Activated T-cell treated with anti-CD3 and anti-CD28 coated beads, Interleukin-2, amount 50 U/mL, for 72 hours (primary cell): ENCODE measurements around the gene VPS13D. TPM values are rescaled to one million over a fixed set of nuclear protein-coding genes. Genes with fewer than 3 reads are reported as not detected.
"Not testable (repeated sequence)": the region's sequence is repeated elsewhere in the genome, so short reads cannot be mapped to it uniquely, and the experiment has no call there.

Source experiments
- ATAC-seq, 2 donors: fragments of 150-1000 bp; cut with Tn5 transposase; replicated peaks in 1 of 2; 2 replicates each; pipeline ENCODE4 v1.10.0; 2021; ENCODE audit warnings: moderate library complexity in 2 of 2, mild to moderate bottlenecking in 1 of 2
- DNase-seq, 2 donors: peaks; one replicate each; pipeline ENCODE4 v3.0.0; 2021 to 2022; ENCODE audit warnings: mixed read lengths in 1 of 2
- H3K27ac Mint-ChIP-seq: one replicate; pipeline ENCODE4 v1.8.0; 2022; ENCODE audit warnings: mild to moderate bottlenecking, moderate library complexity, mixed read lengths
- H3K27me3 Mint-ChIP-seq: one replicate; pipeline ENCODE4 v1.8.0; 2022; ENCODE audit warnings: low read depth, mixed read lengths
- H3K36me3 Mint-ChIP-seq, 2 donors: one replicate each; pipeline ENCODE4 v1.8.0; 2022; ENCODE audit warnings: mixed read lengths in 2 of 2, mild to moderate bottlenecking in 1 of 2; ENCODE audit not compliant: insufficient read depth in 2 of 2
- H3K4me1 Mint-ChIP-seq: one replicate; pipeline ENCODE4 v1.8.0; 2022; ENCODE audit warnings: low read depth, mixed read lengths
- H3K4me3 Mint-ChIP-seq, 2 donors: one replicate each; pipeline ENCODE4 v1.8.0; 2022; ENCODE audit warnings: mild to moderate bottlenecking in 2 of 2, mixed read lengths in 2 of 2, moderate library complexity in 2 of 2
- H3K9me3 Mint-ChIP-seq, 2 donors: one replicate each; pipeline ENCODE4 v1.8.0; 2022; ENCODE audit warnings: mixed read lengths in 2 of 2
- total RNA-seq, 2 donors: library from RNA; stranded (reverse); gene quantifications; one replicate each; pipeline ENCODE4 v1.2.3, GENCODE V29; 2022

VPS13D gene
- total RNA-seq, 2 donors from 2014 or later = 36.0 to 40.5 TPM

GRCh38 chr1:12203216-12204007 is 26.4 kb upstream of the VPS13D start:
- H3K4me3 Mint-ChIP-seq = peak overlapping the region; percentile 20 to 43
- peaks cover 50% of the 10 kb centered on the region for H3K4me1 Mint-ChIP-seq
- no peak for ATAC-seq
- H3K36me3 Mint-ChIP-seq = peaks cover 9 to 13% of the 10 kb centered on the region in 2 donors
- no peak for DNase-seq
- no peaks in the 10 kb centered on the region for H3K9me3 Mint-ChIP-seq
- no peaks in the 10 kb centered on the region for H3K27me3 Mint-ChIP-seq
- H3K27ac Mint-ChIP-seq = peak overlapping the region; percentile 86

DNA sequence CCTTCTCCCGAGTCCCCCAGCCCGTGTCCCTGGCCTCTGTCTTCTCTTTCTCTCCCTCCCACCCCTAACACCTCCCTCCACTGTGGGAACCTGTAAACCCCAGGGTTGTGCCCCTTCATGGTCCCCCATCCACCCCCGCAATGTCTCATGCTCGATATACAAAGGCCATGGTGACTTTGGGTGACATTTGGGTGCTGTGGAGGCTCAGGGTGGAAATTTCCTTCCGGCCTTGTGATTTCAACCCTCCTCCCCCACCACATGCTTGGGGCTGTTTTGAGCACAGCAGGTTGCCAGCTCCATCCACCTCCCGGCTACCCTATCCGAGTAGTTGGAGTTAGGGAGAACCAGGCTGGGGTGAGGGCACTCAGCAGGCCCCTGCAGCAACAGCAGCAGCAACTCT is 25.7 kb upstream of the VPS13D start:
- DNase-seq = peak; percentile 48 to 65
- peak; percentile 63 to 66 for ATAC-seq
- Mint-ChIP-seq H3K36me3 (peaks cover 9 to 13% of the 10 kb centered on the region in 2 donors), H3K4me3 (peak overlapping the region; percentile 20 to 43), H3K27me3 (no peaks in the 10 kb centered on the region), H3K9me3 (no peaks in the 10 kb centered on the region), H3K4me1 (peaks cover 50% of the 10 kb centered on the region), H3K27ac (peak overlapping the region; percentile 86)

GRCh38 chr1:12204754-12205658 is 24.8 kb upstream of the VPS13D start:
- peaks cover 57% of the 10 kb centered on the region for H3K4me1 Mint-ChIP-seq
- no peak overlapping the region for H3K4me3 Mint-ChIP-seq
- no peak for DNase-seq
- H3K27ac Mint-ChIP-seq = peak overlapping the region; percentile 86
- no peaks in the 10 kb centered on the region for H3K9me3 Mint-ChIP-seq
- no peak for ATAC-seq
- H3K27me3 Mint-ChIP-seq = no peaks in the 10 kb centered on the region
- H3K36me3 Mint-ChIP-seq = peaks cover 9 to 13% of the 10 kb centered on the region in 2 donors

DNA sequence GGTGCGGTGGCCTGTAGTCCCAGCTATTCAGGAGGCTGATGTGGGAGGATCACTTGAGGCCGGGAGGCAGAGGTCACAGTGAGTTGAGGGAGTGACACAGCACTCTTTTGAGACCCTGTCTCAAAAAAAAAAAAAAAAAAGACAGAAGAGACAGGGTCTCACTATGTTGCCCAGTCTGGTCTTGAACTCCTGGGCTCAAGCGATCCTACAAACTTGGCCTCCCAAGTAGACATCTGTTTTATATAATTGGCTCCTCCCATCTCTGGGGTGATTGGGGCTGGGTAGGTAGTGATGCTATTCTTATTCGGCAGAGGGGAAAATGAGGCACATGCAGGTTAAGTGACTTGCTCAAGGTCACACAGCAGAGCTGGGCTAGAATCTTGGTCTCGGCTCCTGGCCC is 23.6 kb upstream of the VPS13D start:
- Mint-ChIP-seq H3K27ac (no peak overlapping the region), H3K36me3 (peaks cover 9 to 13% of the 10 kb centered on the region in 2 donors), H3K9me3 (no peaks in the 10 kb centered on the region), H3K4me1 (peaks cover 60% of the 10 kb centered on the region), H3K27me3 (no peaks in the 10 kb centered on the region), H3K4me3 (no peak overlapping the region)
- no peak for DNase-seq
- ATAC-seq = no peak

- no peak overlapping the region for H3K4me3 Mint-ChIP-seq
- H3K4me1 Mint-ChIP-seq = peaks cover 60% of the 10 kb centered on the region
- ATAC-seq = no peak
- no peaks in the 10 kb centered on the region for H3K27me3 Mint-ChIP-seq
- no peak for DNase-seq
- H3K9me3 Mint-ChIP-seq = no peaks in the 10 kb centered on the region
- no peak overlapping the region for H3K27ac Mint-ChIP-seq
- H3K36me3 Mint-ChIP-seq = peaks cover 7 to 13% of the 10 kb centered on the region in 2 donors
Observed at GRCh38 chr1:12206792-12207424, 22.9 kb upstream of the VPS13D start.

- H3K9me3 Mint-ChIP-seq = no peaks in the 10 kb centered on the region
- H3K27ac Mint-ChIP-seq = no peak overlapping the region
- no peaks in the 10 kb centered on the region for H3K27me3 Mint-ChIP-seq
- peaks cover 7% of the 10 kb centered on the region in 2 donors for H3K36me3 Mint-ChIP-seq
- no peak overlapping the region for H3K4me3 Mint-ChIP-seq
- no peak for ATAC-seq
- DNase-seq = no peak
- peaks cover 47% of the 10 kb centered on the region for H3K4me1 Mint-ChIP-seq
Observed at GRCh38 chr1:12208271-12208670, 21.6 kb upstream of the VPS13D start.

GRCh38 chr1:12208764-12209494 is 20.9 kb upstream of the VPS13D start:
- H3K9me3 Mint-ChIP-seq = no peaks in the 10 kb centered on the region
- H3K36me3 Mint-ChIP-seq = peaks cover 7% of the 10 kb centered on the region in 2 donors
- H3K4me1 Mint-ChIP-seq = peaks cover 40% of the 10 kb centered on the region
- ATAC-seq (peak; percentile 73 to 77), DNase-seq (peak; percentile 84 to 90)
- H3K27ac Mint-ChIP-seq = peak overlapping the region; percentile 8
- H3K27me3 Mint-ChIP-seq = no peaks in the 10 kb centered on the region
- H3K4me3 Mint-ChIP-seq = no peak overlapping the region

DNA sequence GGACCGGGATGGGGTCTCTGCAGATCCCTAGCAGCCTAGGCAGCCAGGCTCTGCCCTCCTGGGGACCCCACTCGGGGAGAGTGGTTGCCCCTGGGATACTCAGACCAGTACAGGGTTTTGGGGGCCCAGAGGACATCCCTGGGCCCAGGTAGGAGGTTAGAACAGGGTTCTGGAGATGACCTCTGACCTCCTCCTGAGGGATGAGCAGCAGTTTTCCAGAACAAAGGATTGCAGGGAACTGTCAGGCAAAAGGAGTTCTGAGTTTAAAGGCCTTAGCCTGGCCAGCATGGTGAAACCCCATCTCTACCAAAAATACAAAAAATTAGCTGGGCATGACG is 20.4 kb upstream of the VPS13D start:
- Mint-ChIP-seq H3K4me1 (peaks cover 35% of the 10 kb centered on the region), H3K4me3 (no peak overlapping the region), H3K27me3 (no peaks in the 10 kb centered on the region), H3K27ac (no peak overlapping the region), H3K9me3 (no peaks in the 10 kb centered on the region), H3K36me3 (peaks cover 7% of the 10 kb centered on the region in 2 donors)
- peak in 1 of 2 donors; percentile 3 for ATAC-seq
- no peak for DNase-seq

GRCh38 chr1:12215118-12215961 is 14.5 kb upstream of the VPS13D start:
- Mint-ChIP-seq H3K36me3 (no peaks in the 10 kb centered on the region), H3K27ac (no peak overlapping the region), H3K4me1 (peaks cover 8% of the 10 kb centered on the region), H3K9me3 (no peaks in the 10 kb centered on the region), H3K4me3 (no peak overlapping the region), H3K27me3 (no peaks in the 10 kb centered on the region)
- no peak for DNase-seq
- no peak for ATAC-seq

- DNase-seq (no peak), ATAC-seq (no peak)
- H3K4me1 Mint-ChIP-seq = no peaks in the 10 kb centered on the region
- peaks cover 0 to 4% of the 10 kb centered on the region in 2 donors for H3K9me3 Mint-ChIP-seq
- peaks cover 4 to 6% of the 10 kb centered on the region in 2 donors for H3K36me3 Mint-ChIP-seq
- H3K4me3 Mint-ChIP-seq = no peak overlapping the region
- no peaks in the 10 kb centered on the region for H3K27me3 Mint-ChIP-seq
- H3K27ac Mint-ChIP-seq = no peak overlapping the region
Observed at GRCh38 chr1:12219800-12220199, 10.0 kb upstream of the VPS13D start.

DNA sequence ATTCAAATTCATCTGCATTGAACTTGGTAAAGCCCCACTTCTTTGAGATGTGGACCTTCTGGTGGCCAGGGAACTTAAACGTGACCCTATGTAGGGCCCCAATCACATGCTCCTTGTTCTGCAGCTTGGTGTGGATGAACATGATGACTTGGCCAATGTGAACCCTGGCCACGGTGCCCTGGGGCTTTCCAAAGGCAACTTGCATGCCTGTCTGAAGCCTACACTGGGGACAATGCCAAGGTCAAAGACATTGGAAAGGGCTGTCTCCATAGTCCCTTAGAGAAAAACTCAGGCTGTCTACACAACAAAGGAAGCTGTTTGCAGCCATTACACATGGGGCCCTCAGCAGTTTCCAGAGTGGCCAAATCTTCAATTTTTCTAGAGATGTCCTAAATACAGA is 8.9 kb upstream of the VPS13D start:
- Mint-ChIP-seq H3K27me3 (no peaks in the 10 kb centered on the region), H3K9me3 (peaks cover 0 to 4% of the 10 kb centered on the region in 2 donors), H3K4me1 (no peaks in the 10 kb centered on the region), H3K36me3 (peaks cover 4 to 6% of the 10 kb centered on the region in 2 donors), H3K4me3 (no peak overlapping the region), H3K27ac (no peak overlapping the region)
- DNase-seq = no peak
- ATAC-seq = no peak

DNA sequence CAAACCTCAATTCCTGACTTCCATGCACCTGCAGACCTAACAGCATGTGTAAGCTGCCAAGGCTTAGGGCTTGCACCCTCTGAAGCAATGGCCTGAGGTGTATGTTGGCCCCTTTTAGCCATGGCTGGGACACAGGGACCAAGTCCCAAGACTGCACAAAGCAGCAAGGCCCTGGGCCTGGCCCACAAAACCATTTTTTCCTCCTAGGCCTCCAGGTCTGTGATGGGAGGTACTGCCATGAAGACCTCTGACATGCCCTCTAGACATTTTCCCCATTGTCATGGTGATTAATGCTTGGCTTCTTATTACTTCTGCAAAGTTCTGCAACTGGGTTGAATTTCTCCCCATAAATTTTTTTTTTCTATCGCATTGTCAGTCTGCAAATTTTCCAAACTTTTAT is 7.1 kb upstream of the VPS13D start:
- H3K4me3 Mint-ChIP-seq, DNase-seq, H3K9me3 Mint-ChIP-seq, H3K4me1 Mint-ChIP-seq, H3K27me3 Mint-ChIP-seq, ATAC-seq, H3K36me3 Mint-ChIP-seq, H3K27ac Mint-ChIP-seq: not testable (repeated sequence)
